Trophoblast cell (in vitro differentiated cells and primary cell): ENCODE results near the gene SEZ6L.
"Not testable (repeated sequence)": the region's sequence is repeated elsewhere in the genome, so short reads cannot be mapped to it uniquely, and the experiment has no call there.

ENCODE experiments used
- DNase-seq, 2 donors: peaks; one replicate each; pipeline ENCODE4 v3.0.0-alpha.2; 2016
- H2AFZ ChIP-seq: 2 replicates; pipeline ENCODE4 v1.6.1; 2013; ENCODE audit warnings: low read length, moderate library complexity, mild to moderate bottlenecking; ENCODE audit not compliant: insufficient read depth, poor library complexity
- H2AK5ac ChIP-seq: 2 replicates; pipeline ENCODE4 v1.6.1; 2013; ENCODE audit warnings: mild to moderate bottlenecking, low read length
- H2BK120ac ChIP-seq: 2 replicates; pipeline ENCODE4 v1.6.1; 2013; ENCODE audit warnings: low read length, mild to moderate bottlenecking, moderate library complexity; ENCODE audit not compliant: insufficient read depth, poor library complexity
- H2BK12ac ChIP-seq: 2 replicates; pipeline ENCODE4 v1.6.1; 2013; ENCODE audit warnings: mild to moderate bottlenecking, low read length, moderate library complexity
- H2BK5ac ChIP-seq: 2 replicates; pipeline ENCODE4 v1.6.1; 2013; ENCODE audit warnings: low read length, low read depth, moderate library complexity, mild to moderate bottlenecking; ENCODE audit not compliant: poor library complexity
- H3K14ac ChIP-seq: 2 replicates; pipeline ENCODE4 v1.6.1; 2013; ENCODE audit warnings: mild to moderate bottlenecking, low read length
- H3K18ac ChIP-seq: 2 replicates; pipeline ENCODE4 v1.6.1; 2013; ENCODE audit warnings: mild to moderate bottlenecking, low read length
- H3K23ac ChIP-seq: 2 replicates; pipeline ENCODE4 v1.6.1; 2013; ENCODE audit warnings: low read length
- H3K27ac ChIP-seq: 2 replicates; pipeline ENCODE4 v1.5.1; 2013; ENCODE audit warnings: low read depth, mild to moderate bottlenecking, inconsistent platforms, low read length, moderate library complexity
- H3K27me3 ChIP-seq: 2 replicates; pipeline ENCODE4 v1.6.1; 2013; ENCODE audit warnings: inconsistent platforms, mild to moderate bottlenecking, low read length, moderate library complexity; ENCODE audit not compliant: insufficient read depth
- H3K36me3 ChIP-seq, 2 experiments: 1 replicate in 1 of 2; 2 replicates in 1 of 2; pipeline ENCODE4 v1.6.1; 2013; ENCODE audit warnings: low read length in 2 of 2, mild to moderate bottlenecking in 2 of 2, moderate library complexity in 1 of 2; ENCODE audit not compliant: insufficient read depth in 2 of 2, control insufficient read depth in 1 of 2
- H3K4ac ChIP-seq: 2 replicates; pipeline ENCODE4 v1.6.1; 2013; ENCODE audit warnings: low read depth, mild to moderate bottlenecking, low read length, moderate library complexity
- H3K4me1 ChIP-seq, 2 experiments: 1 replicate in 1 of 2; 2 replicates in 1 of 2; pipeline ENCODE4 v1.6.1; 2013; ENCODE audit warnings: low read length in 2 of 2, mild to moderate bottlenecking in 2 of 2, moderate library complexity in 1 of 2; ENCODE audit not compliant: insufficient read depth in 2 of 2, control insufficient read depth in 1 of 2
- H3K4me2 ChIP-seq: 2 replicates; pipeline ENCODE4 v1.6.1; 2013; ENCODE audit warnings: inconsistent platforms, mild to moderate bottlenecking, low read length, moderate library complexity
- H3K4me3 ChIP-seq: 2 replicates; pipeline ENCODE4 v1.5.1; 2013; ENCODE audit warnings: mild to moderate bottlenecking, low read depth, low read length, inconsistent platforms
- H3K79me1 ChIP-seq: one replicate; pipeline ENCODE4 v1.6.1; 2013; ENCODE audit warnings: low read length
- H3K79me2 ChIP-seq: 2 replicates; pipeline ENCODE4 v1.6.1; 2013; ENCODE audit warnings: low read length, mild to moderate bottlenecking; ENCODE audit not compliant: control insufficient read depth, insufficient read depth, poor library complexity
- H3K9ac ChIP-seq: 2 replicates; pipeline ENCODE4 v1.6.1; 2013; ENCODE audit warnings: mild to moderate bottlenecking, low read length
- H3K9me3 ChIP-seq: 2 replicates; pipeline ENCODE4 v1.6.1; 2013; ENCODE audit warnings: low read depth, mild to moderate bottlenecking, control low read depth, inconsistent platforms, low read length; ENCODE audit not compliant: insufficient read depth
- H4K12ac ChIP-seq: 2 replicates; pipeline ENCODE4 v1.6.1; 2013; ENCODE audit warnings: low read depth, mild to moderate bottlenecking, low read length, moderate library complexity
- H4K8ac ChIP-seq: 2 replicates; pipeline ENCODE4 v1.6.1; 2013; ENCODE audit warnings: low read depth, mild to moderate bottlenecking, low read length, moderate library complexity
- H4K91ac ChIP-seq: one replicate; pipeline ENCODE4 v1.6.1; 2013; ENCODE audit warnings: low read depth, mild to moderate bottlenecking, low read length, moderate library complexity
- WGBS: extraction: QIAGEN DNeasy Blood & Tissue Kit; methylation state at CpG from one replicate; pipeline ENCODE4 v1.1.7; 2013; ENCODE audit warnings: missing lambda C conversion rate; ENCODE audit not compliant: insufficient read length, insufficient coverage; ENCODE audit errors: extremely low coverage; 5-methylcytosine and 5-hydroxymethylcytosine counted together

Gene SEZ6L

DNA sequence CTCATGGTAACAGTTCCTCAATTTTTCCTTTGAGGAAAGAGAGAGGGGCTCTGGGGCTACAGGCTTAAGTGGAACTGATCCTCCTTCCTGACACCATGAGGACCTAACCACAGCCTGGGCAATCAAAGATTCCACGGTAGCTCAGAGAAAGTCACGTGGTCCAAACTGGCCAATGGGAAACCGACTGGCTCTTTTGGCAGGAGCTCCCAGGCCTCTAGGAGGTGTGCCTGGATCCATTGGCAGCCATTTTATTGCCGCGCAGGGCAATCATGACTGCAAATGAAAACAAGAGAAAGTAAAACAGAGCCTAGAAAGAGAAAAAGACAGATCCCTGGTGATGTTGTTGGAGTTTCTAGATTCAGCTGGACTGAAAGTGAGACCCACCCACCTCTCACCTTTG, 232.5 kb downstream of the SEZ6L start:
- Histone ChIP-seq H2BK120ac (no peak overlapping the region), H2BK12ac (no peak overlapping the region), H3K27me3 (no peaks in the 10 kb centered on the region), H3K4me1 (peaks cover 5 to 10% of the 10 kb centered on the region in 2 experiments), H3K36me3 (no peaks in the 10 kb centered on the region), H2AFZ (no peak overlapping the region), H3K14ac (no peak overlapping the region), H3K23ac (no peak overlapping the region), H4K12ac (no peak overlapping the region), H3K4me2 (no peak overlapping the region), H3K4ac (no peak overlapping the region), H4K8ac (no peak overlapping the region), H3K4me3 (no peak overlapping the region), H3K79me2 (no peaks in the 10 kb centered on the region), H3K79me1 (no peaks in the 10 kb centered on the region), H3K9ac (no peak overlapping the region), H4K91ac (no peak overlapping the region), H2AK5ac (no peak overlapping the region), H3K18ac (no peak overlapping the region), H2BK5ac (no peak overlapping the region), H3K27ac (no peak overlapping the region), H3K9me3 (no peaks in the 10 kb centered on the region)
- peak in 1 of 2 donors; percentile 32 for DNase-seq
- no CpG with 5 or more reads among the region's 5 CpGs for WGBS

DNA sequence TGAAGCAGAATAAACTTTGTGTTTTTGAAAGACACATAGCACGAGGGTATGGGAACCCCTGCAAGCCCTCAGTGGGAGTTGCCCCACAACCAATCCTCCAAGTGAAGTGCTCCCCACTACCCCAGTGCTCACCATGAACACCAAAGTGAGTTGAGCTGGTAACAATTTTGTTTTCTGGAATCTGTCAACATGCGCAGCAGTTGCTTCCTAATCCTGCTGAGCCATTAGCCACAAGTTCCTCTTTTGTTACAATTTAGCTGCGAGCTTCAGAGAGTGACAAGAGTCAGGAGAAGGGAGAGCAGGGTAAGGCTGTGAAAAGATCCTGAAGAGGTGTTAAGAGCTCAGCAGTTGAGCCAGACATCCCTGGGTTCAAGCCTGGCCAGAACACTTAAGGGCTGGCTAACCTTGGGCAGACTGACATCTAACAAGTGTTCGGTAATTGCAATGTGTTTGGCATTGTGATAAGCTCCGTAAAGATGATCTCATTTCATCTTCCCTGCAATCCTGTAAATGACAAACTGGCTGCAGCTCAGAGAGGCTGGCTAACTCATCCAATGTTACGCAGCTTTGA, 235.7 kb downstream of the SEZ6L start:
- H3K23ac ChIP-seq: no peak overlapping the region
- no peak overlapping the region for H2AFZ ChIP-seq
- H3K9me3 ChIP-seq: no peaks in the 10 kb centered on the region
- no peak overlapping the region for H3K4me2 ChIP-seq
- H4K12ac ChIP-seq: no peak overlapping the region
- no peak overlapping the region for H3K4ac ChIP-seq
- DNase-seq: peak in 1 of 2 donors; percentile 20
- H3K9ac ChIP-seq: no peak overlapping the region
- H2AK5ac ChIP-seq: no peak overlapping the region
- no peak overlapping the region for H4K8ac ChIP-seq
- WGBS: no CpG with 5 or more reads among the region's 6 CpGs
- no peaks in the 10 kb centered on the region for H3K36me3 ChIP-seq
- H2BK120ac ChIP-seq: no peak overlapping the region
- H3K79me1 ChIP-seq: no peaks in the 10 kb centered on the region
- no peak overlapping the region for H4K91ac ChIP-seq
- H3K27me3 ChIP-seq: no peaks in the 10 kb centered on the region
- H3K18ac ChIP-seq: no peak overlapping the region
- no peak overlapping the region for H3K14ac ChIP-seq
- peak overlapping the region; percentile 62 for H2BK12ac ChIP-seq
- H2BK5ac ChIP-seq: no peak overlapping the region
- H3K4me1 ChIP-seq: peaks cover 5 to 10% of the 10 kb centered on the region in 2 experiments
- H3K4me3 ChIP-seq: no peak overlapping the region
- H3K79me2 ChIP-seq: no peaks in the 10 kb centered on the region
- H3K27ac ChIP-seq: no peak overlapping the region

GRCh38 chr22:26406118-26406517, 236.9 kb downstream of the SEZ6L start:
- WGBS: no CpG with 5 or more reads among the region's 4 CpGs

DNA sequence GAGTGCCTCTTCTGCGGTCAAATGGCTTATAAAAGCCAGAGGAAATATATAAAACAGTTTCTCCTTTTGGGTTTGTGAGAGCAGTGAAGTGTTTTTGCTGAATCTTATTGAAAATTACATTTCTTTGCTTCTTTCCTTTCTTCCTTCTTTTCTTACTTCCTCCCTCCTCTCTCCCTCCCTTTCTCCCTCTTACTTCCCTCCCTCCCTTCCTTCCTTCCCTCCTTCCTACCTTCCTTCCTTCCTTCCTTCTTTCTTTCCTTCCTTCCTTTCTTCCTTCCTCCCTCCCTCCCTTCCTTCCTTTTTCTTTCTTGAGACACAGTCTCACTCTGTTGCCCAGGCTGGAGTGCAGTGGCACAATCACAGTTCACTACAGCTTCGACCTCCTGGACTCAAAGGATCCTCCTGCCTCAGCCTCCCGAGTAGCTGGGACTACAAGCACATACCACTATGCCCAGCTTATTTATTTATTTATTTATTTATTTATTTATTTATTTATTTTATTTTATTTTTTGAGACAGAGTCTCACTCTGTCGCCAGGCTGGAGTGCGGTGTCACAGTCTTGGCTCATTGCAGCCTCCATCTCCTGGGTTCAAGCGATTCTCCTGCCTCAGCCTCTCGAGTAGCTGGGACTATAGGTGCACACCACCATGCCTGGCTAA, 239.4 kb downstream of the SEZ6L start:
- H3K4ac ChIP-seq, H3K23ac ChIP-seq, H3K14ac ChIP-seq, H4K91ac ChIP-seq, H4K12ac ChIP-seq, H2BK120ac ChIP-seq, H4K8ac ChIP-seq, H3K36me3 ChIP-seq, H2BK5ac ChIP-seq, H3K79me1 ChIP-seq, H3K9me3 ChIP-seq, H2AFZ ChIP-seq, H3K79me2 ChIP-seq, H3K4me2 ChIP-seq, H3K4me3 ChIP-seq, DNase-seq, H2AK5ac ChIP-seq, H3K9ac ChIP-seq, H3K27ac ChIP-seq, H2BK12ac ChIP-seq, H3K27me3 ChIP-seq, H3K18ac ChIP-seq: not testable (repeated sequence)
- peaks cover 5 to 10% of the 10 kb centered on the region in 2 experiments for H3K4me1 ChIP-seq
- WGBS: no CpG with 5 or more reads among the region's 7 CpGs

More at GRCh38 chr22:26406118-26406517, 236.9 kb downstream of the SEZ6L start:
- Histone ChIP-seq H3K4me2 (no peak overlapping the region), H2BK120ac (no peak overlapping the region), H3K4me3 (no peak overlapping the region), H4K8ac (no peak overlapping the region), H4K12ac (no peak overlapping the region), H2BK5ac (no peak overlapping the region), H3K4me1 (peaks cover 5 to 10% of the 10 kb centered on the region in 2 experiments), H3K9me3 (no peaks in the 10 kb centered on the region), H2AK5ac (no peak overlapping the region), H3K9ac (no peak overlapping the region), H3K4ac (no peak overlapping the region), H3K14ac (no peak overlapping the region), H4K91ac (no peak overlapping the region), H3K79me1 (no peaks in the 10 kb centered on the region), H3K27me3 (no peaks in the 10 kb centered on the region), H3K23ac (no peak overlapping the region), H3K18ac (no peak overlapping the region), H2BK12ac (no peak overlapping the region), H2AFZ (no peak overlapping the region), H3K79me2 (no peaks in the 10 kb centered on the region), H3K27ac (no peak overlapping the region), H3K36me3 (no peaks in the 10 kb centered on the region)
- no peak for DNase-seq
